Astrocyte (in vitro differentiated cells and primary cell): Measurements from ENCODE around the gene GRK6. TPM values are rescaled to one million over a fixed set of nuclear protein-coding genes. Genes with fewer than 3 reads are reported as not detected.

ENCODE experiments used
- DNase-seq: peaks from one replicate; pipeline ENCODE4 v3.0.0-alpha.2; 2010; ENCODE audit warnings: low read depth
- FAIRE-seq: peaks from 2 replicates; lab custom pipeline; 2011; peaks lifted over from hg19 to GRCh38; lab: Jason Lieb, UNC
- H2AFZ ChIP-seq: 2 replicates; pipeline ENCODE4 v1.6.0; 2012; ENCODE audit warnings: low read depth, low read length, inconsistent platforms
- H3K27ac ChIP-seq: 2 replicates; pipeline ENCODE4 v1.5.1; 2011; ENCODE audit warnings: low read depth, low read length, inconsistent platforms
- H3K27me3 ChIP-seq: 2 replicates; pipeline ENCODE4 v1.6.0; 2011; ENCODE audit warnings: low read length, inconsistent platforms; ENCODE audit not compliant: insufficient read depth
- H3K36me3 ChIP-seq: 2 replicates; pipeline ENCODE4 v1.5.1; 2011; ENCODE audit warnings: low read length, inconsistent platforms; ENCODE audit not compliant: insufficient read depth
- H3K4me1 ChIP-seq: 2 replicates; pipeline ENCODE4 v1.5.1; 2011; ENCODE audit warnings: low read length, inconsistent platforms; ENCODE audit not compliant: insufficient read depth
- H3K4me2 ChIP-seq: 2 replicates; pipeline ENCODE4 v1.6.0; 2012; ENCODE audit warnings: low read length, inconsistent platforms
- H3K4me3 ChIP-seq: 2 replicates; pipeline ENCODE4 v1.5.1; 2011; ENCODE audit warnings: low read depth, mild to moderate bottlenecking, low read length, inconsistent platforms; ENCODE audit not compliant: insufficient read depth
- H3K79me2 ChIP-seq: 2 replicates; pipeline ENCODE4 v1.6.0; 2012; ENCODE audit warnings: mild to moderate bottlenecking, low read length, inconsistent platforms; ENCODE audit not compliant: insufficient read depth
- H3K9ac ChIP-seq: 2 replicates; pipeline ENCODE4 v1.6.0; 2012; ENCODE audit warnings: mild to moderate bottlenecking, low read length, inconsistent platforms
- H3K9me3 ChIP-seq: 2 replicates; pipeline ENCODE4 v1.5.1; 2012; ENCODE audit warnings: low read depth, mild to moderate bottlenecking, low read length, inconsistent platforms; ENCODE audit not compliant: insufficient read depth
- H4K20me1 ChIP-seq: 2 replicates; pipeline ENCODE4 v1.6.0; 2012; ENCODE audit warnings: low read length, inconsistent platforms; ENCODE audit not compliant: insufficient read depth
- H3K27ac Mint-ChIP-seq: one replicate; pipeline ENCODE4 v1.8.0; 2021; ENCODE audit warnings: mild to moderate bottlenecking, mixed read lengths; ENCODE audit not compliant: unreplicated experiment
- H3K27me3 Mint-ChIP-seq: one replicate; pipeline ENCODE4 v1.8.0; 2021; ENCODE audit warnings: low read depth, mixed read lengths; ENCODE audit not compliant: unreplicated experiment
- H3K36me3 Mint-ChIP-seq: one replicate; pipeline ENCODE4 v1.8.0; 2021; ENCODE audit warnings: low read depth, mixed read lengths; ENCODE audit not compliant: unreplicated experiment
- H3K4me1 Mint-ChIP-seq: one replicate; pipeline ENCODE4 v1.8.0; 2021; ENCODE audit warnings: low read depth, mixed read lengths; ENCODE audit not compliant: unreplicated experiment
- H3K4me3 Mint-ChIP-seq: one replicate; pipeline ENCODE4 v1.8.0; 2021; ENCODE audit warnings: mild to moderate bottlenecking, moderate library complexity, mixed read lengths; ENCODE audit not compliant: unreplicated experiment
- H3K9me3 Mint-ChIP-seq: one replicate; pipeline ENCODE4 v1.8.0; 2021; ENCODE audit warnings: mild to moderate bottlenecking, mixed read lengths; ENCODE audit not compliant: unreplicated experiment
- CTCF ChIP-seq: IDR thresholded peaks from 2 replicates; pipeline ENCODE4 v1.5.1; 2011; ENCODE audit warnings: low read depth, mild to moderate bottlenecking, inconsistent platforms, low read length, moderate library complexity; ENCODE audit not compliant: insufficient read depth
- EZH2 ChIP-seq: IDR thresholded peaks from 2 replicates; pipeline ENCODE4 v1.6.1; 2012; ENCODE audit warnings: mild to moderate bottlenecking, low read length, inconsistent platforms; ENCODE audit not compliant: insufficient read depth
- total RNA-seq: library from RNA; stranded (reverse); gene quantifications from 2 replicates; pipeline ENCODE4 v1.2.1, GENCODE V29; 2021

Gene GRK6
- total RNA-seq, 1 donor from 2014 or later, result 25.9 TPM

GRCh38 chr5:177430140-177430951 is 3.9 kb downstream of the GRK6 start:
- H4K20me1 ChIP-seq, result peaks cover 44% of the 10 kb centered on the region
- H3K4me3 Mint-ChIP-seq, result no peak overlapping the region
- DNase-seq, result no peak

GRCh38 chr5:177430972-177431316 is 4.5 kb downstream of the GRK6 start:
- Mint-ChIP-seq H3K4me3 (no peak overlapping the region), H3K27ac (no peak overlapping the region), H3K36me3 (peaks cover 8% of the 10 kb centered on the region), H3K4me1 (peaks cover 9% of the 10 kb centered on the region), H3K9me3 (no peaks in the 10 kb centered on the region), H3K27me3 (no peaks in the 10 kb centered on the region)
- Histone ChIP-seq H4K20me1 (peaks cover 44% of the 10 kb centered on the region), H3K27me3 (no peaks in the 10 kb centered on the region), H3K27ac (no peak overlapping the region), H3K36me3 (peaks cover 4% of the 10 kb centered on the region), H3K4me1 (peaks cover 8% of the 10 kb centered on the region), H3K9ac (no peak overlapping the region), H3K4me2 (no peak overlapping the region), H2AFZ (no peak overlapping the region), H3K79me2 (peaks cover 38% of the 10 kb centered on the region), H3K9me3 (no peaks in the 10 kb centered on the region), H3K4me3 (no peak overlapping the region)
- TF ChIP-seq EZH2 (no peak), CTCF (no peak)
- DNase-seq (no peak), FAIRE-seq (no peak)

More at GRCh38 chr5:177430140-177430951, 3.9 kb downstream of the GRK6 start:
- Histone ChIP-seq H3K9me3 (no peaks in the 10 kb centered on the region), H3K4me1 (peaks cover 13% of the 10 kb centered on the region), H3K36me3 (peaks cover 4% of the 10 kb centered on the region), H3K27ac (no peak overlapping the region), H3K4me2 (no peak overlapping the region), H3K79me2 (peaks cover 38% of the 10 kb centered on the region), H2AFZ (no peak overlapping the region), H3K4me3 (no peak overlapping the region), H3K27me3 (no peaks in the 10 kb centered on the region), H3K9ac (no peak overlapping the region)
- no peak for FAIRE-seq
- Mint-ChIP-seq H3K9me3 (no peaks in the 10 kb centered on the region), H3K27ac (no peak overlapping the region), H3K36me3 (peaks cover 7% of the 10 kb centered on the region), H3K27me3 (no peaks in the 10 kb centered on the region), H3K4me1 (peaks cover 9% of the 10 kb centered on the region)
- TF ChIP-seq CTCF, result no peak
- no peak for TF ChIP-seq EZH2
